ENCODE measurements around the gene RASGRP2. TPM values are rescaled to one million over a fixed set of nuclear protein-coding genes. Genes with fewer than 3 reads are reported as not detected.
A peak's percentile ranks its signal among the peaks of the same experiment; 100 is the strongest.

Gene RASGRP2
- total and polyA plus RNA-seq, 2 donors (not counting 3 experiments of a cell fraction or from before 2014, with no cell fraction given), result 1.2 to 2.3 TPM

DNA sequence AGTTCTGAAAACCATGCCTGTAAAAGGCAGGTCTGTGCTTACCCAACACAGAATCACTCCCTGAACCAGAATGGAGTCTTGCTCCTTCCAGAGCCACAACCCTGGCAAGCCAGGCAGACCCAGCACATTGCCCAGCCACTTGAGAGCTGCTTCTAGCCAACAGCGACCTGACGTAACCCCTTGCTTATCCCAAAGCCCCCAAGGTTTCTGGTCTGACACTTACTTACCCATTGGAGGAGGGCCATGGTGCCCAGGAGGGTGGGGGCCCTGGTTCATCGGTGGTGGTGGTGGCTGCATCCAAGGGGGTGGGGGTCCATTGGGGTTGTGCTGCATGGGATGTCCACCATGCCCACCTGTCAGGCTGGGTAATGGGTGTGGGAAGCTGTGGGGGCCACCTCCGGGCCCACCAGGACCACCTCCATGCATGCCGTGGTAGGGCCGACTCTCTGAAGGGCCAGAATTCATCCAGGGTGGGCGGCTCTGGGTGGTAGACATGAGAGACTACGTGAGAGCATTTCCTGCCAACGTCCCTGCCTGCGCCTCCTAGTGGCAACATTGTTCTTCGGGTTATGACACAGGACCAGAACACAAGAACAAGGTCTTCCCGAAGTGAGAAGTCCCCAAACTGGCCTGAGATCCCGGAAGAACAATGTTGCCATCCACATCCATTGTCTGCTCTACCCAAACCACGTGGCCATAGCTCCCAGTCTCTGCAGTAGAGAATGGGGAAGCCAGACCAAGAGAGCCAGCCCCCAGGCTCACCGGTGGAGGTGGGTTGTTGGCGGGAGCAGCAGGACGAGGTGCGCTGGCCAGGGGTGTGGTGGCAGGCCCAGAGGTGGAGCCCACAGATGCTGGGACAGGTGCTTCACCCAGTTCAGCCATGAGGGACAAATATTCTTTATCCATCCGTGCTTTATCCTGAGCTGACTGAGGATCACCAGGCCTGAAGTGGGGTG, 23.7 kb upstream of the RASGRP2 start:
- ChIA-PET CTCF (interaction anchor here (0.7 to 1.1 kb wide), 2 partner anchors 12 to 78 kb away, joined by 3 to 5 read pairs; no protein-coding TSS in a partner anchor), POLR2A (no interaction called here)
- H3K4me3 ChIP-seq (replicated peaks in 1 of 3; ENCODE audit: insufficient read depth in 1 of 3, low read depth in 1 of 3, low read length in 3 of 3), result no peak overlapping the region
- TF ChIP-seq, protein P1, sequence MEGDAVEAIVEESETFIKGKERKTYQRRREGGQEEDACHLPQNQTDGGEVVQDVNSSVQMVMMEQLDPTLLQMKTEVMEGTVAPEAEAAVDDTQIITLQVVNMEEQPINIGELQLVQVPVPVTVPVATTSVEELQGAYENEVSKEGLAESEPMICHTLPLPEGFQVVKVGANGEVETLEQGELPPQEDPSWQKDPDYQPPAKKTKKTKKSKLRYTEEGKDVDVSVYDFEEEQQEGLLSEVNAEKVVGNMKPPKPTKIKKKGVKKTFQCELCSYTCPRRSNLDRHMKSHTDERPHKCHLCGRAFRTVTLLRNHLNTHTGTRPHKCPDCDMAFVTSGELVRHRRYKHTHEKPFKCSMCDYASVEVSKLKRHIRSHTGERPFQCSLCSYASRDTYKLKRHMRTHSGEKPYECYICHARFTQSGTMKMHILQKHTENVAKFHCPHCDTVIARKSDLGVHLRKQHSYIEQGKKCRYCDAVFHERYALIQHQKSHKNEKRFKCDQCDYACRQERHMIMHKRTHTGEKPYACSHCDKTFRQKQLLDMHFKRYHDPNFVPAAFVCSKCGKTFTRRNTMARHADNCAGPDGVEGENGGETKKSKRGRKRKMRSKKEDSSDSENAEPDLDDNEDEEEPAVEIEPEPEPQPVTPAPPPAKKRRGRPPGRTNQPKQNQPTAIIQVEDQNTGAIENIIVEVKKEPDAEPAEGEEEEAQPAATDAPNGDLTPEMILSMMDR (IDR thresholded peaks at IDR 0.05; ENCODE audit: extremely low read depth in 1 of 2, insufficient read depth in 1 of 2, low read depth in 1 of 2, low read length in 2 of 2), result peak; percentile 79 to 87
- no peak for TF ChIP-seq FOS (IDR thresholded peaks at IDR 0.05; ENCODE audit: borderline replicate concordance, insufficient read depth, low read length)
- FAIRE-seq (peak; percentile 55), DNase-seq (ENCODE audit: low read depth, low spot score) (peak; percentile 55)
- TSS peak; percentile 3 for BruUV-seq (replicated peaks)
- no peak overlapping the region for H3K4me2 ChIP-seq (ENCODE audit: insufficient read depth, low read length)
- dilution Hi-C loops (cut with MboI; ENCODE audit: extremely low pct_ligation_motif_present, low sequenced_read_pairs), result no loop called here
- peaks cover 31% of the 10 kb centered on the region for H3K4me1 ChIP-seq (ENCODE audit: control insufficient read depth, extremely low read depth, insufficient read depth, low read length)
- peaks cover 70 to 71% of the 10 kb centered on the region in 2 experiments for H3K36me3 ChIP-seq (ENCODE audit: control insufficient read depth in 2 of 2, extremely low read depth in 1 of 2, insufficient read depth in 2 of 2, low read length in 2 of 2)
- no peak overlapping the region for H3K9ac ChIP-seq (replicated peaks; ENCODE audit: extremely low read depth, insufficient read depth, low read length)
- peaks cover 59% of the 10 kb centered on the region for H3K79me2 ChIP-seq (ENCODE audit: control insufficient read depth, insufficient read depth, low read length)
- intact Hi-C loops (cut with micrococcal nuclease), result no loop called here
- H3K9me3 ChIP-seq (replicated peaks; ENCODE audit: control insufficient read depth, insufficient read depth, low read length), result no peaks in the 10 kb centered on the region
- no peaks in the 10 kb centered on the region for H3K9me1 ChIP-seq (replicated peaks; ENCODE audit: control insufficient read depth, extremely low read depth, insufficient read depth, low read length)
- H3K27ac ChIP-seq (ENCODE audit: insufficient read depth, low read depth, low read length), result peak overlapping the region; percentile 10
- H2AFZ ChIP-seq (ENCODE audit: low read depth, low read length), result no peak overlapping the region
- peaks cover 13% of the 10 kb centered on the region for H4K20me1 ChIP-seq (replicated peaks; ENCODE audit: control insufficient read depth, extremely low read depth, insufficient read depth, low read length)
- no peaks in the 10 kb centered on the region for H3K27me3 ChIP-seq (ENCODE audit: control insufficient read depth in 2 of 2, insufficient read depth in 2 of 2, low read length in 2 of 2)

DNA sequence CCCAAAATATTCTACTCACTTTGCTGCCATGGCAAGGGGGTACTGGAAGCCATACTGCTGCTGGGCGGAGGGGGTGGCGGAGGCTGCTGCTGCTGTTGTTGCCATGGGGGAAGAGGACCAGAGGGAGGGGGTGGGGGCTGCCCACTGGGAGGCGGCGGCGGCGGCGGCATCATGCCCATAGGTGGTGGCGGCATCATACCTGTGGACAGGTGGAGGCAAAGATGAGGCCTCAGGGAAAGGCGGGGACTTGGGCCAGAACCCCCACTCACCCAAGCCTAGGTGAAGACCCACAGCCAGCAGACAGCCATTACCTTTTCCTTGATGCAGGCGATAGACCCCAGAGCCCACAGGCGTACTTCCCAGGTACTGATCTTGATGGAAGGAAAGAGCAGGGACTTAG, 22.9 kb upstream of the RASGRP2 start:
- Histone ChIP-seq H3K27ac (ENCODE audit: insufficient read depth, low read depth, low read length) (no peak overlapping the region), H3K9ac (replicated peaks; ENCODE audit: extremely low read depth, insufficient read depth, low read length) (no peak overlapping the region), H3K4me2 (ENCODE audit: insufficient read depth, low read length) (no peak overlapping the region), H3K79me2 (ENCODE audit: control insufficient read depth, insufficient read depth, low read length) (peaks cover 52% of the 10 kb centered on the region), H3K36me3 (ENCODE audit: control insufficient read depth in 2 of 2, extremely low read depth in 1 of 2, insufficient read depth in 2 of 2, low read length in 2 of 2) (peaks cover 71 to 75% of the 10 kb centered on the region in 2 experiments), H3K27me3 (ENCODE audit: control insufficient read depth in 2 of 2, insufficient read depth in 2 of 2, low read length in 2 of 2) (no peaks in the 10 kb centered on the region), H3K9me1 (replicated peaks; ENCODE audit: control insufficient read depth, extremely low read depth, insufficient read depth, low read length) (no peaks in the 10 kb centered on the region), H4K20me1 (replicated peaks; ENCODE audit: control insufficient read depth, extremely low read depth, insufficient read depth, low read length) (peaks cover 10% of the 10 kb centered on the region), H2AFZ (ENCODE audit: low read depth, low read length) (no peak overlapping the region), H3K4me1 (ENCODE audit: control insufficient read depth, extremely low read depth, insufficient read depth, low read length) (peaks cover 24% of the 10 kb centered on the region), H3K4me3 (replicated peaks in 1 of 3; ENCODE audit: insufficient read depth in 1 of 3, low read depth in 1 of 3, low read length in 3 of 3) (no peak overlapping the region), H3K9me3 (replicated peaks; ENCODE audit: control insufficient read depth, insufficient read depth, low read length) (no peaks in the 10 kb centered on the region)
- intact Hi-C loops (cut with micrococcal nuclease), result no loop called here
- POLR2A ChIA-PET, result no interaction called here
- DNase-seq (ENCODE audit: low read depth, low spot score), result no peak
- no TSS peak for BruUV-seq (replicated peaks)
- dilution Hi-C loops (cut with MboI; ENCODE audit: extremely low pct_ligation_motif_present, low sequenced_read_pairs), result no loop called here
- CTCF ChIA-PET, result no interaction called here
- TF ChIP-seq JUN (IDR thresholded peaks at IDR 0.05; ENCODE audit: borderline replicate concordance, insufficient read depth, insufficient read length, low read depth) (no peak), POLR2AphosphoS5 (IDR thresholded peaks at IDR 0.05; ENCODE audit: insufficient read depth, low read depth, low read length) (no peak)
- FAIRE-seq, result no peak
